Gastrocnemius medialis (tissue), 4 donors: ENCODE results near the gene SSR2. TPM values are rescaled to one million over a fixed set of nuclear protein-coding genes. Genes with fewer than 3 reads are reported as not detected.

Source experiments
- ATAC-seq, 2 donors: fragments of 150-250 bp; one replicate each; pipeline ENCODE4 v1.9.1; 2016
- DNase-seq, 2 donors: peaks; one replicate each; pipeline ENCODE4 v3.0.0-alpha.2; 2019
- H3K27ac ChIP-seq, 4 donors: fragments of 200-600 bp; sonication (generic); 1 replicate in 1 of 4; 2 replicates in 3 of 4; pipeline ENCODE4 v1.5.1; 2016 to 2018; ENCODE audit warnings: mild to moderate bottlenecking in 2 of 4, moderate library complexity in 1 of 4
- H3K27me3 ChIP-seq, 3 donors: fragments of 200-600 bp; sonication (generic) in 2 of 3; 1 replicate in 1 of 3; 2 replicates in 2 of 3; pipeline versions ENCODE4 v1.5.1 to v1.6.0; 2016 to 2019; ENCODE audit warnings: mild to moderate bottlenecking in 1 of 3, moderate library complexity in 1 of 3
- H3K36me3 ChIP-seq, 2 donors: fragments of 200-600 bp; sonication (generic) in 1 of 2; one replicate each; pipeline ENCODE4 v1.5.1; 2017 to 2018
- H3K4me1 ChIP-seq, 2 donors: fragments of 200-600 bp; sonication (generic) in 1 of 2; one replicate each; pipeline ENCODE4 v1.5.1; 2016 to 2017; ENCODE audit warnings: mild to moderate bottlenecking in 2 of 2
- H3K4me3 ChIP-seq, 4 donors: fragments of 200-600 bp; sonication (generic) in 3 of 4; 1 replicate in 1 of 4; 2 replicates in 3 of 4; pipeline ENCODE4 v1.5.1; 2016 to 2019; ENCODE audit warnings: mild to moderate bottlenecking in 2 of 4
- H3K9me3 ChIP-seq, 3 donors: fragments of 200-600 bp; sonication (generic) in 2 of 3; 1 replicate in 1 of 3; 2 replicates in 2 of 3; pipeline ENCODE4 v1.5.1; 2016 to 2019
- CTCF ChIP-seq, 5 experiments: fragments of 450-650 bp in 3 of 5; fragments of 200-600 bp in 2 of 5; sonication (generic) in 2 of 5; IDR thresholded peaks in 4 of 5; conservative IDR thresholded peaks in 1 of 5; 1 replicate in 4 of 5; 2 replicates in 1 of 5; pipeline ENCODE4 v1.5.1; 2016 to 2019; ENCODE audit warnings: antibody characterized with exemption in 5 of 5, mild to moderate bottlenecking in 3 of 5, moderate library complexity in 3 of 5
- POLR2A ChIP-seq, 2 donors: fragments of 450-650 bp; IDR thresholded peaks; one replicate each; pipeline ENCODE4 v1.6.1; 2017; ENCODE audit warnings: antibody characterized with exemption in 2 of 2, mild to moderate bottlenecking in 2 of 2, moderate library complexity in 2 of 2
- in situ Hi-C, 4 donors: fragments of 200-750 bp; cut with MboI; loops; one replicate each; pipeline versions ENCODE4 v1.15.0 to v1.8.0; 2017; ENCODE audit warnings: low sequenced_read_pairs in 4 of 4
- intact Hi-C: fragments of 100-400 bp; cut with DNase I; formaldehyde crosslinking; loops from one replicate; pipeline ENCODE4 v1.15.1; 2023; ENCODE audit warnings: low total_unique reads
- total RNA-seq, 4 donors: library from RNA; depleted of rRNA; stranded (reverse); fragments of >200 nt; gene quantifications; one replicate each; pipeline versions ENCODE4 v1.1.0 to v1.2.3, GENCODE V29; 2016

Gene SSR2
- total RNA-seq, 4 donors from 2014 or later: 70.6 to 118 (median 108) TPM

GRCh38 chr1:156021093-156021428 is 310 bp upstream of the SSR2 start:
- TF ChIP-seq CTCF (IDR thresholded peaks at IDR 0.05 in 4 of 5, conservative IDR thresholded peaks at IDR 0.05 in 1 of 5): no peak
- peak in 1 of 2 donors; percentile 8 for TF ChIP-seq POLR2A (IDR thresholded peaks at IDR 0.05)
- in situ Hi-C loops: no loop called here
- Histone ChIP-seq H3K4me1 (peaks cover 8 to 10% of the 10 kb centered on the region in 2 donors), H3K27ac (peak overlapping the region; percentile 86 to 90 (median 88)), H3K4me3 (peak overlapping the region; percentile 72 to 94 (median 91)), H3K9me3 (no peaks in the 10 kb centered on the region), H3K27me3 (no peaks in the 10 kb centered on the region), H3K36me3 (peaks cover 0 to 31% of the 10 kb centered on the region in 2 donors)
- ATAC-seq (no peak), DNase-seq (no peak)
- intact Hi-C loops: no loop called here

GRCh38 chr1:156019946-156020292 is 832 bp downstream of the SSR2 start:
- intact Hi-C loops: loop anchor here (1.0 kb wide), 1 partner anchor 34 kb away; the partner anchor contains the start of gene LAMTOR2
- H3K9me3 ChIP-seq: no peaks in the 10 kb centered on the region
- peak overlapping the region; percentile 72 to 94 (median 91) for H3K4me3 ChIP-seq
- DNase-seq: no peak
- TF ChIP-seq CTCF (IDR thresholded peaks at IDR 0.05 in 4 of 5, conservative IDR thresholded peaks at IDR 0.05 in 1 of 5) (no peak), POLR2A (IDR thresholded peaks at IDR 0.05) (no peak)
- peak overlapping the region; percentile 86 to 90 (median 88) for H3K27ac ChIP-seq
- no peaks in the 10 kb centered on the region for H3K27me3 ChIP-seq
- ATAC-seq: no peak
- H3K36me3 ChIP-seq: peaks cover 0 to 38% of the 10 kb centered on the region in 2 donors
- peaks cover 8 to 10% of the 10 kb centered on the region in 2 donors for H3K4me1 ChIP-seq
- in situ Hi-C loops: no loop called here

- Histone ChIP-seq H3K9me3 (no peaks in the 10 kb centered on the region), H3K27me3 (no peaks in the 10 kb centered on the region), H3K27ac (no peak overlapping the region), H3K4me1 (peaks cover 3 to 5% of the 10 kb centered on the region in 2 donors), H3K36me3 (peaks cover 3 to 89% of the 10 kb centered on the region in 2 donors), H3K4me3 (no peak overlapping the region)
- DNase-seq (no peak), ATAC-seq (no peak)
- intact Hi-C loops: no loop called here
- TF ChIP-seq CTCF (IDR thresholded peaks at IDR 0.05 in 4 of 5, conservative IDR thresholded peaks at IDR 0.05 in 1 of 5) (no peak), POLR2A (IDR thresholded peaks at IDR 0.05) (no peak)
- in situ Hi-C loops: no loop called here
Measured at GRCh38 chr1:156014829-156015228, 5.9 kb downstream of the SSR2 start.

- Histone ChIP-seq H3K27me3 (no peaks in the 10 kb centered on the region), H3K36me3 (peaks cover 3 to 85% of the 10 kb centered on the region in 2 donors), H3K27ac (no peak overlapping the region), H3K4me3 (no peak overlapping the region), H3K4me1 (peaks cover 0 to 6% of the 10 kb centered on the region in 2 donors), H3K9me3 (no peaks in the 10 kb centered on the region)
- intact Hi-C loops (no loop called here), in situ Hi-C loops (no loop called here)
- DNase-seq (no peak), ATAC-seq (no peak)
- no peak for TF ChIP-seq CTCF (IDR thresholded peaks at IDR 0.05 in 4 of 5, conservative IDR thresholded peaks at IDR 0.05 in 1 of 5)
- TF ChIP-seq POLR2A (IDR thresholded peaks at IDR 0.05): no peak
Measured at GRCh38 chr1:156012051-156012817, 8.5 kb downstream of the SSR2 start.
